GM19455 (cell line): ENCODE results near the gene MKRN1.
A peak's percentile ranks its signal among the peaks of the same experiment; 100 is the strongest.
"Not testable (repeated sequence)": the region's sequence is repeated elsewhere in the genome, so short reads cannot be mapped to it uniquely, and the experiment has no call there.

Experiments used
- ATAC-seq: cut with Tn5 transposase; IDR thresholded peaks from one replicate; pipeline ENCODE4 v1.9.1; 2021; ENCODE audit not compliant: unreplicated experiment

Gene MKRN1, protein sequence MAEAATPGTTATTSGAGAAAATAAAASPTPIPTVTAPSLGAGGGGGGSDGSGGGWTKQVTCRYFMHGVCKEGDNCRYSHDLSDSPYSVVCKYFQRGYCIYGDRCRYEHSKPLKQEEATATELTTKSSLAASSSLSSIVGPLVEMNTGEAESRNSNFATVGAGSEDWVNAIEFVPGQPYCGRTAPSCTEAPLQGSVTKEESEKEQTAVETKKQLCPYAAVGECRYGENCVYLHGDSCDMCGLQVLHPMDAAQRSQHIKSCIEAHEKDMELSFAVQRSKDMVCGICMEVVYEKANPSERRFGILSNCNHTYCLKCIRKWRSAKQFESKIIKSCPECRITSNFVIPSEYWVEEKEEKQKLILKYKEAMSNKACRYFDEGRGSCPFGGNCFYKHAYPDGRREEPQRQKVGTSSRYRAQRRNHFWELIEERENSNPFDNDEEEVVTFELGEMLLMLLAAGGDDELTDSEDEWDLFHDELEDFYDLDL

DNA sequence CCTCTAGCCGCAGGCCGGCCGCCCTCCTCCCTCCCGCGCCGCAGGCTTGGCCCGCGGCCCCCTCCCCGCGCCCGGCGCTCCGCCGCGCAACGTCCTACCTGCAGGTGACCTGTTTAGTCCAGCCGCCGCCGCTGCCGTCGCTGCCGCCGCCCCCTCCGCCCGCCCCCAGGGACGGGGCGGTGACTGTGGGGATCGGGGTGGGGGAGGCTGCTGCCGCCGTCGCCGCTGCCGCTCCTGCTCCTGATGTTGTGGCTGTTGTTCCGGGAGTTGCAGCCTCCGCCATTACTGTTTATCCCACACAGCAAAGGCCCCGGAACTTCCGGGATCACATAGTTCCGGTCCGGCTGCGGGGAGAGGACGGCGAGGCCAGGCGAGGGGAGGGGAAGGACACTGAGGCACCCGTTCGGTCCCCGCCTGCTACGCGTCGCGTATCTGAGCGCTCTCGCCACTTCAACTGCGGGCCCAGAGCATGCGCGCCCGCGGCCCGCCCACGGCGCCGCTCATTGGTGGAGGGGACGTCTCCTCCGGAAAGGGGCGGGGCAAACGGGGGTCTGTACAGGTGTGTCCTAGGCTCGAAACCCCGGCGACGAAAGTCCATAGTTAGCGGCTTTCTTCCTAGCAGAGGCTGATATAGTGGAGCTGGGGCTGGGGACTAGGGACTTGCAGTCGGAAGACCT, at the start of gene MKRN1:
Gene MKRN1, minus strand, starts transcription at position 444 of the 677 bp plus-strand sequence. Its CDS starts 161 bp downstream, at position 283.
- peak; percentile 88 for ATAC-seq

DNA sequence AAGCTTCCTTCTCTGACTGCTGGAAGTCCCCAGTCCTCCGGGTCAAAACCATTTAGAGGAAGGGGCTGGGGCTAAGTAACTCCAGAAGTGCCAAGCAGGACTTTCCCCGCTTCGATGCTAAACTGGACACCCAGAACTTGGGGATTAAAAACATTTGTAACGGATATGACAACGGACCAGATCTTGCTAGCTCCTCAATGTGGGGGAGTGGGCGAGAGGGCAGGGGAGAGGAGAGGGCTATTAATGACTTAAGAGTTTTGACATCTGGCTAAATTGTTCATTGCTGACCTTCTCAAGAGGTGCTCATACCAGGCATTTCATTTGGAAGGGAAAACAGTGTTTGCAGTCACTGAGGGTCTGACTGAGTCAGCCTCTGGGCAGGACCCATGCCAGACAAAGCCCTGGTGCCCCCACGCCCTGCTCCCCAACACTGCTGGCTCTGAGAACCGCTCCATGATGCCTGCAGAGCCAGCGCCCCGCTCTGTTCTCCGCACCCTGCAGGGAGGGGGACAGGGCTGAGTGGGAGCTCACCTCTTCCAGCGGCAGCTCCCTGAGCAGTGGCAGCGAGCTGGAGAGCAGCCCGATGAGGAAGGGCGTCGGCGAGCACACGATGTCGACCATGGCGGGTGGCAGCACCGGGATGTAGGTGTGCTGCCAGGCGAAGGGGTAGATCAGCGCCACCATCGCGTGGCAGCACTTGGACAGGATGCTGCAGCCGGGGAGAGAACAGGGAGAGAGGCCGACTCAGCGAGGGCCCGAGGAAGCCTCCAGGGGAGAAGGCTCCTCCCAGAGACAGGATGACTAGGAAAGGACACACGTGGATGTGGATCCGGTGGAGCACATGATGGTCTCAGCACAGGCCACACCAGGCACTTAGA, 47.7 kb upstream of the MKRN1 start:
- ATAC-seq = no peak

DNA sequence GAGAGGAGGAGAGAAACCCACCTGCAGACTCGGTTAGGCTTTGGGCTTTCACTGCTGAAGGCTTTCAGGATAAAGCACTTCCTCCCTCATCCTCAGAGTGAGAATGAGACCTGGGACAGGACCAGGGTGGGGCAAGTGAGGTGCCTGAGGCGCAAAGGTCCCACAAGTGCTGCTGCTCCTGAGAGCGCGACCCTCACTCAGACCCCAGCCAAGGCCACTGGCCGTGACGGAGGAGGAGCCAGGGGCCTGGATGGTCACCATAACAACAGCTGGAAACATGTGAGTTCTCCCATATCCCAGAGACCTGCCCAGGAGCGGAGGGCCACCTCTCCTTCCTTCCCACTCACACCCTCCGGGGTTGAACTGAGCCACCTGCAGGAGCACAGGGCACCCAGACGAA, 46.9 kb upstream of the MKRN1 start:
- ATAC-seq = no peak

- no peak for ATAC-seq
Measured at GRCh38 chr7:140525743-140526142, 46.4 kb upstream of the MKRN1 start.

GRCh38 chr7:140521421-140521820, 42.1 kb upstream of the MKRN1 start:
- no peak for ATAC-seq

DNA sequence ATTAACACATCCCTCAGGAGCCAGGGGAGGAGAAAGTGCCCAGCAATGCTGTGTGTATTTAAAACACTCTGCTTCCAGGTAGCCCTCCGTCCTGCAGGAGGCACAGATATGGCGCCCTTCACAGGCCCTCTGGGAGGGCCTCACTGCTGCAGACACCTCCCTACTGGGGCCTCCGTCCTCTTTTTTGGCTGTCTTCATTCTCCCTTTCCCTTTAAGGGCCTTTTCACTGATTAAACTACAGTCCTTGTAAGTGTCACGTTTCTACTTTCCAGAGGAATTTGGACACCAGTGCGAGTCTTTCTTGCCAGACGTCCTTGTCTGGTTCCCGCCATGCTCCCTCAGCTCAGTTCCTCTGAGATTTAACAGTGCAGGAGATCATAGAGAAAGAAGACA, 39.7 kb upstream of the MKRN1 start:
- no peak for ATAC-seq

- ATAC-seq = no peak
Measured at GRCh38 chr7:140518370-140519006, 39.2 kb upstream of the MKRN1 start.

DNA sequence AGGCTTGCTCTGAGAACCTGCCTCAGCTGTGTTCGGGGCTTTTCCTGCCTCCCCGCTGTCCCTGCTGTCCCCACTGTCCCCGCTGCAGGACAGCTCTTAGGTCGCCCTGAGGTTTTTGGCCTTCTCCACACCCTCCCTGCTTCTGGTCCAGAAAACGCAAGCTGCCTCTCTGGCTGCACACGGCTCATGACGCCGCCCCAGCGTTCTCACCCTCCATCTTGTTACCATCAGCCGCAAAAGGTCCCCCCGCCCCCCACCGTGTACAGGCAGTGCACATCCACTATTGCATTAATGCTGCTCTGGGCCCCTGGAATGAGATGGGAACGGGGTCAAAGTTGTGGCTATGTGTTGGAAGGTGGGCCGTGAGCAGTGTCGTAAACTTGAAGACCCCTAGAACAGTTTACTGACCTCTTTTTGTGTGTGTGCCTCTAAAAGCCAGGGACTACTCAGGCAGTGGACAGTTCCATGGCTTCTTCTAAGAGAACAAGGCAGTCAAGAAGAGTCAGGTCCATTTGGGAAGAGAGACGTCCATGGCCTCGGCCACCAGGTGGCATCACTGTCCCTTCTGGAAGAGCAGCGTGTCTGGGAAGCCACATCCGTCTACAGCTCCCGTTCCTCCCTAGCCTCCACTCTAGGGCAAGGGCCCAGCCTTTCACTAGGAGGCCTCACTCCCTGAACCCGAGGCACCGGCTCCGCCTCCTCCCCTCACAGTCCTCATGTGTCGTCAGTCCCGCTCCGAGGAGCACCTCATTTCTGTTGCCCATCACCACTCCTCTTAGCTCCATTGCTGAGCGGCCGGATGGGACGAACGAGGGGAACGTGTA, 38.5 kb upstream of the MKRN1 start:
- peak; percentile 76 for ATAC-seq

DNA sequence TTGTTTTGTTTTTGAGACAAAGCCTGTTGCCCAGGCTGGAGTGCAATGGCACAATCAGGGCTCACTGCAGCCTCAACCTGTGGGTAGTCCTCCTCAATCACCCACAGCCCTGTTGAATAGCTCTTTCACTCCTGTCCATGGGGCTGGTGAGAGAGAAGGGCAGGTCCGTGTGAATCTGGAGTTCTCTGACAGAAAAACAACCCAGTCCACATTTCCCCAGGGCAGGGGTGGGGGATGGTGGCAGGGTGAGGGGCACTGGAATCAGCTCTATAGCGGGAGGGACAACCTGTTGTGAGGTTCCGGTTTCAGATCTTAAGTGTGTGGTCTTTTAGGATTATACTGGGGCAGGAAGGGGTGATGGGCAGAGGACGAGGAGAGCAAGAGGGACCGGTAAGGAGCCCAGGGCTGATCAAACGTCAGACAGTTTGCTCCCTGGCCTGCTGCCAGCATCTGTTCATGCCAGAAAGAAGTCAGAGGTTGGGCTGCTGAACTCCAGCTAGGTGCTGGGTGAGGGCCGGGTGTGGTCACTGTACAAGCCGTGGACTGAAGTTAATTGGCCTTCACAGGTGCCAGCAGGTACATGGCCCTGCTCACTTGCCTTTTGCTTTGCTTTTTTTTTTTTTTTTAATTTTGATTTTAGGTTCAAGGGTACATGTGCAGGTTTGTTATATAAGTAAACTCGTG, 33.2 kb upstream of the MKRN1 start:
- ATAC-seq = no peak

DNA sequence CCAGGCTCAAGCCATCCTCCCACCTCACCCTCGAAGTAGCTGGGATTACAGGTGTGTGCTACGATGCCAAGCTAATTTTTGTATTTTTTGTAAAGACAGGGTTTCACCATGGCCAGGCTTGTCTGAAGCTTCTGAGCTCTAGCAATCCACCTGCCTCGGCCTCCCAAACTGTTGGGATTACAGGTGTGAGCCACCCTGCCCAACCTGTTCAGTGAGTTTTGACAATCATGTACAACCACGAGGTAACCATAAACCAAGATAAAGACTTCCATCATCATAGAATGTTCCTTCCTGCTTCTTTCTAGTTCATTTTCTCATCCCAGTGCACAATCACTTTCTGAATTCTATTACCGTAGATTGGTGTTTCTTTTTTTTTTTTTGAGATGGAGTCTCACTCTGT, 30.5 kb upstream of the MKRN1 start:
- ATAC-seq = no peak

- ATAC-seq = not testable (repeated sequence)
Measured at GRCh38 chr7:140507556-140507955, 28.3 kb upstream of the MKRN1 start.

- no peak for ATAC-seq
Measured at GRCh38 chr7:140506788-140507464, 27.6 kb upstream of the MKRN1 start.

DNA sequence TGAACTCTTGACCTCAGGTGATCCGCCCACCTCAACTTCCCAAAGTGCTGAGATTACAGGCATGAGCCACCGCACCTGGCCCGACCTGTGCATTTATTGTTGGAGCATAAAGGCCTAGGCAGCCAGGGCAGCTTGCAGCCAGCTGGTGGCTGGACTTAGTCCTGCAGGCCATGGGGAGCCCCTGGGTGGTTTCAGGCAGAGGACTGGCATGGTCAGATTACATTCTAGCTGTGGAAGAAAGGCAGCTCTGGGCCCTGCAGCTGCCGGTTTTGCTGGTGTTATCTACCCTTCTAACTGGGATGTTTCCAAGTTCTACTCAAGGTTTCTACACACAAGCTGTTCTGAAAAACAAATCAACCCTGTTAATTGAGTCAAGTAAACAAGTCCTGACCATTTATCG, 22.7 kb upstream of the MKRN1 start:
- ATAC-seq = no peak

GRCh38 chr7:140497807-140498206, 18.5 kb upstream of the MKRN1 start:
- not testable (repeated sequence) for ATAC-seq

- no peak for ATAC-seq
Measured at GRCh38 chr7:140497241-140497769, 18.0 kb upstream of the MKRN1 start.

DNA sequence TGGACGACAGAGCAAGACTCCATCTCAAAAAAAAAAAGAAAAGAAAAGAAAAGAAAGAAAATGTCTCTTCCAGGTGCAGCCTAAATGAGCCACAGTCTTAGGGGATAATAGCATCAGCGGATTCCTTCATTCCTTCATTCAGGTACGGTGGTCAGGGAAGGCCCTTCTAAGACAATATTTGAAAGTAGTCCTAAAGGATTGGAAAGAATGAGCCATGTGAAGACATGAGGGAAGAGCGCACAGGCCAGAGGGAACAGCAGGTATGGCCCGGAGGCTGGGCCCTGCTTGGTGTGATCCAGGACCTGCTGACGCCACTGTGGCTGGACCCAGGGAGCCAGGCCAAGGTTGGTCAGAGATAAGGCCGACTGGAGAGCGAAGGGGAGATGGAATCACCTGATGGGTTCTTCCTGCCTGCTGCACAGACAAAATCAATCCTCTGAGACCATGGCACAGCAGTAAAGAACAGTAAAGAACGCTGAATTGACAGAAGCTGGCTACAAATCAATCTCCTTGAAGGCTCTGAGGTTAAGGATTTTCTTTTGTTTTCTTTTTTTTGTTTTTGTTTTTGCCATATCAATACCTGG, 16.3 kb upstream of the MKRN1 start:
- no peak for ATAC-seq

- ATAC-seq = no peak
Measured at GRCh38 chr7:140494867-140495266, 15.6 kb upstream of the MKRN1 start.

GRCh38 chr7:140489026-140489359, 9.7 kb upstream of the MKRN1 start:
- no peak for ATAC-seq
